SU-DHL-6 (cell line): ENCODE results near the gene SETD5.

Experiments
- H2AFZ ChIP-seq: fragments of 200-600 bp; sonication (generic); 2 replicates; pipeline ENCODE4 v1.6.1; 2014; ENCODE audit warnings: low read depth, mild to moderate bottlenecking, moderate library complexity, mixed read lengths, antibody characterized with exemption, low read length; ENCODE audit not compliant: severe bottlenecking
- H3F3A ChIP-seq: fragments of 200-600 bp; shearing (Covaris generic); 2 replicates; pipeline ENCODE4 v1.6.0; 2016; ENCODE audit warnings: antibody characterized with exemption, mild to moderate bottlenecking; ENCODE audit not compliant: insufficient read depth
- H3K27ac ChIP-seq: fragments of 200-600 bp; sonication (generic); 2 replicates; pipeline ENCODE4 v1.5.1; 2016; ENCODE audit warnings: low read depth, mild to moderate bottlenecking, low read length, moderate library complexity, mixed read lengths
- H3K27me3 ChIP-seq: fragments of 200-600 bp; sonication (generic), shearing (Covaris generic); 2 replicates; pipeline ENCODE4 v1.6.0; 2014; ENCODE audit warnings: mild to moderate bottlenecking, low read length
- H3K36me3 ChIP-seq: fragments of 200-600 bp; sonication (generic); 2 replicates; pipeline ENCODE4 v1.6.1; 2014; ENCODE audit warnings: mild to moderate bottlenecking, low read length, mixed read lengths
- H3K4me2 ChIP-seq: fragments of 300-600, 200-600 bp; shearing (Covaris generic), sonication (generic); 2 replicates; pipeline ENCODE4 v1.6.0; 2014; ENCODE audit warnings: low read length, low read depth, mild to moderate bottlenecking; ENCODE audit not compliant: poor library complexity, severe bottlenecking
- H3K4me3 ChIP-seq: fragments of 200-600 bp; sonication (generic); 2 replicates; pipeline ENCODE4 v1.5.1; 2014; ENCODE audit warnings: antibody characterized with exemption, low read length, mild to moderate bottlenecking, mixed read lengths; ENCODE audit not compliant: insufficient read depth, poor library complexity, severe bottlenecking
- H3K79me2 ChIP-seq: fragments of 200-600 bp; sonication (generic); 2 replicates; pipeline ENCODE4 v1.6.1; 2014; ENCODE audit warnings: mild to moderate bottlenecking, low read length, moderate library complexity; ENCODE audit not compliant: insufficient read depth
- H3K9ac ChIP-seq: fragments of 200-600 bp; sonication (generic); 2 replicates; pipeline ENCODE4 v1.7.0; 2014; ENCODE audit warnings: mild to moderate bottlenecking, low read length
- H3K9me2 ChIP-seq: fragments of 200-600 bp; sonication (generic); replicated peaks from 2 replicates; pipeline ENCODE4 v1.6.1; 2014; ENCODE audit warnings: low read length; ENCODE audit not compliant: insufficient read depth
- H3K9me3 ChIP-seq: fragments of 200-600 bp; sonication (generic); 2 replicates; pipeline ENCODE4 v1.6.1; 2014; ENCODE audit warnings: low read length, mixed read lengths; ENCODE audit not compliant: insufficient read depth
- H4K20me1 ChIP-seq: fragments of 200-600 bp; sonication (generic); 2 replicates; pipeline ENCODE4 v1.6.1; 2014; ENCODE audit warnings: low read depth, mild to moderate bottlenecking, antibody characterized with exemption, low read length, moderate library complexity, mixed read lengths
- EZH2phosphoT487 ChIP-seq: fragments of 200-600 bp; sonication (generic), shearing (Covaris generic); conservative IDR thresholded peaks from 2 replicates; pipeline ENCODE4 v1.6.1; 2018; ENCODE audit warnings: mild to moderate bottlenecking, antibody characterized with exemption, low read length, moderate library complexity, mixed read lengths
- TF ChIP-seq, protein P1 (sequence below): fragments of 200-600 bp; sonication (generic); IDR thresholded peaks from one replicate; pipeline ENCODE4 v1.5.1; 2017; ENCODE audit warnings: antibody characterized with exemption, mild to moderate bottlenecking, low read length, moderate library complexity; ENCODE audit not compliant: insufficient read depth, poor library complexity, severe bottlenecking

SETD5 gene

DNA sequence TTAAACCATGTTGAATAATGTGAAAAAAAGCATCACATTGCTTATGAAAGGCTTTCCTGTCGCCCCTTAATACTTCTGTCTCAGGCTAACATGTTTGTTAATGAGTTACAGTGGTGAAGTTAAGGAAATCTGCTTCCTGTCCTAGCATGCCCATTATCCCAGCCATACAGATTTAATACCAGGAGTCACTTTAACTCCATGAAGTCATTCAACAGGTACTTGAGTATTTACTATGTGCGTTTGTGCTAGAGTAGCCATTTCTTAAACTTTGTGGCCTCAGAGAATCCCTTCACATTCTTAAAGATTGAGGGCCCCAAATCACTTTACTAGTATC is 10.1 kb upstream of the SETD5 start:
- Histone ChIP-seq H3K27me3 (no peaks in the 10 kb centered on the region), H3K4me3 (no peak overlapping the region), H3K27ac (no peak overlapping the region), H3K79me2 (peaks cover 26% of the 10 kb centered on the region), H3K9me3 (no peaks in the 10 kb centered on the region), H3F3A (peaks cover 79% of the 10 kb centered on the region), H2AFZ (no peak overlapping the region), H4K20me1 (peaks cover 23% of the 10 kb centered on the region), H3K9me2 (no peaks in the 10 kb centered on the region), H3K9ac (no peak overlapping the region), H3K4me2 (no peak overlapping the region), H3K36me3 (peaks cover 63% of the 10 kb centered on the region)
- TF ChIP-seq, protein P1, sequence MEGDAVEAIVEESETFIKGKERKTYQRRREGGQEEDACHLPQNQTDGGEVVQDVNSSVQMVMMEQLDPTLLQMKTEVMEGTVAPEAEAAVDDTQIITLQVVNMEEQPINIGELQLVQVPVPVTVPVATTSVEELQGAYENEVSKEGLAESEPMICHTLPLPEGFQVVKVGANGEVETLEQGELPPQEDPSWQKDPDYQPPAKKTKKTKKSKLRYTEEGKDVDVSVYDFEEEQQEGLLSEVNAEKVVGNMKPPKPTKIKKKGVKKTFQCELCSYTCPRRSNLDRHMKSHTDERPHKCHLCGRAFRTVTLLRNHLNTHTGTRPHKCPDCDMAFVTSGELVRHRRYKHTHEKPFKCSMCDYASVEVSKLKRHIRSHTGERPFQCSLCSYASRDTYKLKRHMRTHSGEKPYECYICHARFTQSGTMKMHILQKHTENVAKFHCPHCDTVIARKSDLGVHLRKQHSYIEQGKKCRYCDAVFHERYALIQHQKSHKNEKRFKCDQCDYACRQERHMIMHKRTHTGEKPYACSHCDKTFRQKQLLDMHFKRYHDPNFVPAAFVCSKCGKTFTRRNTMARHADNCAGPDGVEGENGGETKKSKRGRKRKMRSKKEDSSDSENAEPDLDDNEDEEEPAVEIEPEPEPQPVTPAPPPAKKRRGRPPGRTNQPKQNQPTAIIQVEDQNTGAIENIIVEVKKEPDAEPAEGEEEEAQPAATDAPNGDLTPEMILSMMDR, result no peak

DNA sequence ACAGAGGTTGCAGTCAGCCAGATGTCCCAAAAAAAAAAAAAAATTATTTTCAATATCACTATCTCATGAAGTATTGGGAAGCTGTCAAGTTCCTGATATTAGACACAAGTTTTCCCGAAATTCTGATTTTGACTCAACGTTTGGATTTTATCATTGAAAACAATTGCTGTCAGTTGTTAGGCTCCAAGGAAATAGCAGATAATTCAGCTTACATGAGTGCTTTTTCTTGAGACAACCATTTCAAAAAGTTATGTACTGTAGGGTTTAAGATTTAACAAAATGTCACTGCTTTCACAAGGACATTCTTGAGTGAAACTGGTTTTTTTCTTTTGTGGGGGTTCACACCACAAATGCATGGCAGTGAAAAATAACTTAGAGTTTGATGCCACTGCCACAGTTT is 9.3 kb upstream of the SETD5 start:
- Histone ChIP-seq H3K27ac (no peak overlapping the region), H4K20me1 (peaks cover 30% of the 10 kb centered on the region), H3K4me2 (no peak overlapping the region), H3K9me2 (no peaks in the 10 kb centered on the region), H3K27me3 (no peaks in the 10 kb centered on the region), H3K36me3 (peaks cover 68% of the 10 kb centered on the region), H3K4me3 (no peak overlapping the region), H3K9ac (no peak overlapping the region), H2AFZ (no peak overlapping the region), H3K9me3 (no peaks in the 10 kb centered on the region), H3K79me2 (peaks cover 35% of the 10 kb centered on the region), H3F3A (peaks cover 80% of the 10 kb centered on the region)
- TF ChIP-seq, protein P1, result no peak
- TF ChIP-seq EZH2phosphoT487, result no peak

DNA sequence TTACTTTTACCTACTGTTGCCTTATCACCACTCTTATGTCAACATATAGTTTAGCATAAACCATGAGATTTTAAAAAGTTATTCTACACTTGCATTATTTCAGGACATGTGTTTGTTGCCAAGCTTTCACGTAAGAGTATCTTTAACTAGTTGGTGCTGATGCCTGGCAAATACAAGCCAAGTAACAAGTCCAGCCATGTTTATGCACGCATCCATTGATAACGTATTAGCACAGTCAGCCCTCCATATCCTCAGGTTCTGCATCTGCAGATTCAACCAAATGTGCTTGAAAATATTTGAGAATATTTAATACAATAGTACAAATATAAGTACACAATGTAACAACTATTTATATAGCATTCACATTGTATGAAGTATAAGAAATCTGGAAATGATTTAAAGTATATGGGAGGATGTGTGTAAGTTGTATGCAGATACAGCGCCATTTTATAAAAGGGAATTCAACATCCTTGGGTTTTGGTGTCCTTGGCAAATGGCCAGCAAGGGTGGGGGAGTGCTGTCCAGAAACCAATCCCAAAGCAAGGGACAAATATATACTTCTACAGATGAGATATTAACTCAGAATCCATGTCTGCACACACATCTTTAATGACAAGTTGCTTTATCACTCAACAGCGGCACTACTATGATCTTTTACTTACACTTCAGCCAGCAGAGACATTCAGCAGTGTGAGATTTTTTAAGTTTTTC is 8.7 kb upstream of the SETD5 start:
- Histone ChIP-seq H4K20me1 (peaks cover 36% of the 10 kb centered on the region), H3K27me3 (no peaks in the 10 kb centered on the region), H3K9me3 (no peaks in the 10 kb centered on the region), H3K36me3 (peaks cover 73% of the 10 kb centered on the region), H3K79me2 (peaks cover 41% of the 10 kb centered on the region), H3K9ac (no peak overlapping the region), H3F3A (peaks cover 76% of the 10 kb centered on the region), H3K4me3 (no peak overlapping the region), H3K27ac (no peak overlapping the region), H3K4me2 (no peak overlapping the region), H3K9me2 (no peaks in the 10 kb centered on the region), H2AFZ (no peak overlapping the region)
- no peak for TF ChIP-seq EZH2phosphoT487
- TF ChIP-seq, protein P1, result no peak
